Loucy (cell line): Measurements from ENCODE around the gene WNT4.

Source experiments
- H2AFZ ChIP-seq: fragments of 200-600 bp; sonication (generic); 2 replicates; pipeline ENCODE4 v1.6.0; 2016; ENCODE audit warnings: antibody characterized with exemption, mild to moderate bottlenecking, low read length, moderate library complexity
- H3F3A ChIP-seq: fragments of 200-600 bp; 2 replicates; pipeline ENCODE4 v1.6.0; 2016; ENCODE audit warnings: antibody characterized with exemption, low read depth, mild to moderate bottlenecking
- H3K27me3 ChIP-seq: fragments of 200-600 bp; sonication (generic); 2 replicates; pipeline ENCODE4 v1.6.1; 2014; ENCODE audit warnings: low read length, mild to moderate bottlenecking; ENCODE audit not compliant: insufficient read depth, poor library complexity, severe bottlenecking
- H3K36me3 ChIP-seq: fragments of 200-600 bp; sonication (generic); 2 replicates; pipeline ENCODE4 v1.6.1; 2016; ENCODE audit warnings: low read length; ENCODE audit not compliant: insufficient read depth
- H3K4me1 ChIP-seq: fragments of 200-600 bp; sonication (generic); 2 replicates; pipeline ENCODE4 v1.5.1; 2014; ENCODE audit warnings: low read length, mild to moderate bottlenecking; ENCODE audit not compliant: insufficient read depth, poor library complexity, severe bottlenecking
- H3K4me2 ChIP-seq: fragments of 200-600 bp; sonication (generic); 2 replicates; pipeline ENCODE4 v1.6.0; 2014; ENCODE audit warnings: antibody characterized with exemption, low read length, low read depth, mild to moderate bottlenecking; ENCODE audit not compliant: poor library complexity, severe bottlenecking
- H3K4me3 ChIP-seq: fragments of 200-600 bp; sonication (generic); 2 replicates; pipeline ENCODE4 v1.5.1; 2014; ENCODE audit warnings: low read length, mild to moderate bottlenecking, mixed read lengths; ENCODE audit not compliant: poor library complexity, severe bottlenecking
- H3K79me2 ChIP-seq: fragments of 200-600 bp; sonication (generic); 2 replicates; pipeline ENCODE4 v1.6.1; 2014; ENCODE audit warnings: low read length; ENCODE audit not compliant: insufficient read depth
- H3K9ac ChIP-seq: fragments of 200-600 bp; sonication (generic); 2 replicates; pipeline ENCODE4 v1.6.0; 2014; ENCODE audit warnings: mild to moderate bottlenecking, low read depth, low read length, moderate library complexity; ENCODE audit not compliant: poor library complexity, severe bottlenecking
- H3K9me2 ChIP-seq: fragments of 200-600 bp; sonication (generic); replicated peaks from 2 replicates; pipeline ENCODE4 v1.6.1; 2016; ENCODE audit warnings: low read depth, low read length, mixed read lengths
- H3K9me3 ChIP-seq: fragments of 200-600 bp; sonication (generic); 2 replicates; pipeline ENCODE4 v1.6.1; 2014; ENCODE audit warnings: mild to moderate bottlenecking, antibody characterized with exemption, low read length, low read depth; ENCODE audit not compliant: insufficient read depth
- H4K20me1 ChIP-seq: fragments of 200-600 bp; sonication (generic); 2 replicates; pipeline ENCODE4 v1.6.0; 2014; ENCODE audit warnings: antibody characterized with exemption, low read length, mild to moderate bottlenecking; ENCODE audit not compliant: insufficient read depth, poor library complexity, severe bottlenecking
- EZH2phosphoT487 ChIP-seq: fragments of 200-600 bp; IDR thresholded peaks from 2 replicates; pipeline ENCODE4 v1.6.1; 2018; ENCODE audit warnings: antibody characterized with exemption, mild to moderate bottlenecking, moderate library complexity, borderline replicate concordance
- TF ChIP-seq, protein P1 (sequence below): fragments of 200-600 bp; sonication (generic); conservative IDR thresholded peaks from 2 replicates; pipeline ENCODE4 v1.5.1; 2014; ENCODE audit warnings: mild to moderate bottlenecking, antibody characterized with exemption, low read length

The WNT4 gene

DNA sequence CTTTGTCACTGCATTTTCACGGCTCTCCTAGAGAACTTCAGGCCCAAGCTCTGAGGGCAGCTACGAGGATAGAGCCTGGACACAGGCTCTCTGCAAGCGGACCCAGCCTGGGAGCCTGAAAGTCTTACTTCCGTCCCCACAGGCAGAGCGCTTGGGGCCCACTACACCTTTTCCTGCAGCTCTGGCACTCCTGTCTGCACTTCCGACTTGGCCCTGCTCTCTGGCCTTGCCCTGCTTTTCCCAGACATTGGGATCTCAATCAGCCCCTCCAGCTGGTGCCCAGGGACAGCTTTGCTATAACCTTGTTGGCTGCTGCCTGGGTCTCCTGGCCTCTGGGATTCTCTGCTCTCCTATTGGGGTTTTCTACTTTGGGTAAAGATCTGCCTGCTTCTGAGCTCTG lies 27.6 kb downstream of the WNT4 start:
- H3K4me2 ChIP-seq: no peak overlapping the region
- no peak overlapping the region for H3K9ac ChIP-seq
- no peaks in the 10 kb centered on the region for H3K27me3 ChIP-seq
- TF ChIP-seq, protein P1, sequence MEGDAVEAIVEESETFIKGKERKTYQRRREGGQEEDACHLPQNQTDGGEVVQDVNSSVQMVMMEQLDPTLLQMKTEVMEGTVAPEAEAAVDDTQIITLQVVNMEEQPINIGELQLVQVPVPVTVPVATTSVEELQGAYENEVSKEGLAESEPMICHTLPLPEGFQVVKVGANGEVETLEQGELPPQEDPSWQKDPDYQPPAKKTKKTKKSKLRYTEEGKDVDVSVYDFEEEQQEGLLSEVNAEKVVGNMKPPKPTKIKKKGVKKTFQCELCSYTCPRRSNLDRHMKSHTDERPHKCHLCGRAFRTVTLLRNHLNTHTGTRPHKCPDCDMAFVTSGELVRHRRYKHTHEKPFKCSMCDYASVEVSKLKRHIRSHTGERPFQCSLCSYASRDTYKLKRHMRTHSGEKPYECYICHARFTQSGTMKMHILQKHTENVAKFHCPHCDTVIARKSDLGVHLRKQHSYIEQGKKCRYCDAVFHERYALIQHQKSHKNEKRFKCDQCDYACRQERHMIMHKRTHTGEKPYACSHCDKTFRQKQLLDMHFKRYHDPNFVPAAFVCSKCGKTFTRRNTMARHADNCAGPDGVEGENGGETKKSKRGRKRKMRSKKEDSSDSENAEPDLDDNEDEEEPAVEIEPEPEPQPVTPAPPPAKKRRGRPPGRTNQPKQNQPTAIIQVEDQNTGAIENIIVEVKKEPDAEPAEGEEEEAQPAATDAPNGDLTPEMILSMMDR: no peak
- no peak for TF ChIP-seq EZH2phosphoT487
- H3K4me3 ChIP-seq: no peak overlapping the region
- H4K20me1 ChIP-seq: peaks cover 2% of the 10 kb centered on the region
- no peaks in the 10 kb centered on the region for H3K9me3 ChIP-seq
- no peak overlapping the region for H2AFZ ChIP-seq
- H3K4me1 ChIP-seq: no peaks in the 10 kb centered on the region
- H3K36me3 ChIP-seq: no peaks in the 10 kb centered on the region
- no peaks in the 10 kb centered on the region for H3K79me2 ChIP-seq
- H3F3A ChIP-seq: no peaks in the 10 kb centered on the region
- H3K9me2 ChIP-seq: no peaks in the 10 kb centered on the region

DNA sequence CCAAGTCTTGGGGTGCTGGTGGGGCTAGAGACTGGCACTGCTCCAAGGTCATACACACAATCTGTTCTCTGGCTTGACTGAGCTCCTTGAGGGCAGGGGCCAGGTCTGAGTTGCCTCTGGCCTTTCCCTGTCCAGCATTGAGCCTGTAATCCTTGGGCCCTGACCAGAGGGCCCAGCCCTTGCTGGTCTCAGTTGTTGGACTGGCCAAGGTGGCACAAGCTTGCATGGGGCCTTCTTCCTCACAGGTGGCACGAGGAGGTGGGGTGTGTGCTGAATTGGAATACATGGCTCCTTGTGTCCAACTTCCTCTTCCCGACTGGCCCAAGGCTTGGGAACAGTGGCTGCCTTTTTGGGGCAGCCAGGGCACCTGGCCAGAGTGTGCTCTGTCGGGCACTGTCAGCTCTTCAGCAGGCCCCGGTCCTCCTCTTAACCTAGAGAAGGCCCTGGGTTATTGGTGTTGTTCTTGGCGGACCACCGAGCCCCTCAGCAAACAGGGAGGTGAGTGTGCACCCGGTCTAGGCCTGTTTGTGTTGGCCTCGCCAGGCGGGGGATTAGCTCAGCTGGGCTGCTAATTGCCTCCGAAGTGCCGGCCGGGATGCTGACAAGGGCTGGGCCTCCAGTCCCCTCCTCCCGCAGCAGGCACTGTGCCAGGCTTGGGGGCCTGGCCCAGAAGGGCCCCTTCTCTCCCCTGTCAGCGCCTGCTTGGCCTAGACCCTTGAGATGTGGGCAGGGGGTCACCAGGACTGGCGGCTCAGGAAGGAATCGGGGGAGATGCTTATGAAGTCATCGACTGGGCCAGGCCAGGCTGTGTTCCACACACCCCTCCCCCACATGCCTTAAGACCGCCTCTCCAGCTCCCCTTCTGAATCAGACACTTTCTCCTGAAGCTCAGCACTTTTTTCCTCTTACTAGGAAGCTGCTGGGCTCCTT lies 28.5 kb downstream of the WNT4 start:
- no peak overlapping the region for H3K4me3 ChIP-seq
- H3K79me2 ChIP-seq: no peaks in the 10 kb centered on the region
- H3K9ac ChIP-seq: no peak overlapping the region
- H4K20me1 ChIP-seq: peaks cover 2% of the 10 kb centered on the region
- H3K4me2 ChIP-seq: no peak overlapping the region
- H3K4me1 ChIP-seq: no peaks in the 10 kb centered on the region
- no peaks in the 10 kb centered on the region for H3K9me3 ChIP-seq
- no peaks in the 10 kb centered on the region for H3K36me3 ChIP-seq
- H2AFZ ChIP-seq: no peak overlapping the region
- no peaks in the 10 kb centered on the region for H3K9me2 ChIP-seq
- TF ChIP-seq, protein P1: no peak
- TF ChIP-seq EZH2phosphoT487: no peak
- no peaks in the 10 kb centered on the region for H3K27me3 ChIP-seq
- H3F3A ChIP-seq: no peaks in the 10 kb centered on the region

DNA sequence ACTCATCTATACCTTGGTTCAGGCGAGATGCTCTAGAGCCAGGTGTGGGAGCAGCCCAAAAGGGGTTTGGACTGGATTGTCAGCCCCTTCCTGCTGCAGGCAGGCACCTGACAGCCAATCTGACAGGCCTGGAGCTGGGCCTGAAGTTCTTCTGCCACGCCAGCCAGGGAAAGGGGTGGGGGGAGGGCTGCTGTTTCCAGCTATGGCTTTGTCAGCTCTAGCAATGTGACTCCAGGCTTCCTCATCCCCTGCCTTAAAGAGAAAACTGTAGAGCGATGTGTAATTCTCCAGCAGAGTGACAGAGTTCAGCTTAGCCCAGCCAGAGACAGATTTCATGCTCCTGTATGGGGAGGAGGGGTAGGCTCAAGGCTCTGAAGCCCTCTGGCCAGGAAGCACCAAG lies 30.3 kb downstream of the WNT4 start:
- H3K4me2 ChIP-seq: no peak overlapping the region
- no peaks in the 10 kb centered on the region for H3K27me3 ChIP-seq
- peaks cover 2% of the 10 kb centered on the region for H4K20me1 ChIP-seq
- H3K9ac ChIP-seq: no peak overlapping the region
- no peaks in the 10 kb centered on the region for H3K4me1 ChIP-seq
- H3K4me3 ChIP-seq: no peak overlapping the region
- no peaks in the 10 kb centered on the region for H3K79me2 ChIP-seq
- peaks cover 6% of the 10 kb centered on the region; the same call in 1 of the 2 replicates for H3K36me3 ChIP-seq
- no peaks in the 10 kb centered on the region for H3K9me2 ChIP-seq
- TF ChIP-seq, protein P1: no peak
- no peak for TF ChIP-seq EZH2phosphoT487
- H2AFZ ChIP-seq: no peak overlapping the region
- no peaks in the 10 kb centered on the region for H3K9me3 ChIP-seq
- no peaks in the 10 kb centered on the region for H3F3A ChIP-seq
